ENCODE measurements around the gene CTCF. TPM values are rescaled to one million over a fixed set of nuclear protein-coding genes. Genes with fewer than 3 reads are reported as not detected.

The CTCF gene
- total and polyA plus RNA-seq, 2 donors (not counting 3 experiments of a cell fraction or from before 2014, with no cell fraction given): 20.7 to 40.0 TPM

DNA sequence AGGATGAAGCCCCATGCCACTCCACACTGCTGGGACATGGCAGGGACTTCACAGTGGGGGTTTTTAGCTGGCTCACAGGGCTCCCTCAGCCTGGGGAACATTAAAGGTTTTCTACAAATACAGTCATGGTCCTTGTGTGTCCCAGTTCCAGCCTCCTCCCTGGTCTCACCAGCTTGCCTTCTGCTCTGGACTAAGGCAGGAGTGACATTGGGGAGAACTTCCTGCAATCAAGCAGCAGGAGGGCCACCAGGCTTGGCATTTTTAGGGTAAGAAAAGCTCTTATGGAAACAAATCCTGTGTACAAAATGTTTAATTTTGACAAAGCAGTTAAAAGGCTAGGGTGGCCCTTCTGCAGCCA is 100.3 kb downstream of the CTCF start:
- no peak overlapping the region for H3K9ac ChIP-seq (replicated peaks; ENCODE audit: extremely low read depth, insufficient read depth, low read length)
- no peaks in the 10 kb centered on the region for H3K27me3 ChIP-seq (ENCODE audit: control insufficient read depth in 2 of 2, insufficient read depth in 2 of 2, low read length in 2 of 2)
- TF ChIP-seq MYC (IDR thresholded peaks at IDR 0.05; ENCODE audit: low read depth, low read length) (no peak), POLR2AphosphoS5 (IDR thresholded peaks at IDR 0.05; ENCODE audit: insufficient read depth, low read depth, low read length) (no peak)
- TF ChIP-seq, protein P1, sequence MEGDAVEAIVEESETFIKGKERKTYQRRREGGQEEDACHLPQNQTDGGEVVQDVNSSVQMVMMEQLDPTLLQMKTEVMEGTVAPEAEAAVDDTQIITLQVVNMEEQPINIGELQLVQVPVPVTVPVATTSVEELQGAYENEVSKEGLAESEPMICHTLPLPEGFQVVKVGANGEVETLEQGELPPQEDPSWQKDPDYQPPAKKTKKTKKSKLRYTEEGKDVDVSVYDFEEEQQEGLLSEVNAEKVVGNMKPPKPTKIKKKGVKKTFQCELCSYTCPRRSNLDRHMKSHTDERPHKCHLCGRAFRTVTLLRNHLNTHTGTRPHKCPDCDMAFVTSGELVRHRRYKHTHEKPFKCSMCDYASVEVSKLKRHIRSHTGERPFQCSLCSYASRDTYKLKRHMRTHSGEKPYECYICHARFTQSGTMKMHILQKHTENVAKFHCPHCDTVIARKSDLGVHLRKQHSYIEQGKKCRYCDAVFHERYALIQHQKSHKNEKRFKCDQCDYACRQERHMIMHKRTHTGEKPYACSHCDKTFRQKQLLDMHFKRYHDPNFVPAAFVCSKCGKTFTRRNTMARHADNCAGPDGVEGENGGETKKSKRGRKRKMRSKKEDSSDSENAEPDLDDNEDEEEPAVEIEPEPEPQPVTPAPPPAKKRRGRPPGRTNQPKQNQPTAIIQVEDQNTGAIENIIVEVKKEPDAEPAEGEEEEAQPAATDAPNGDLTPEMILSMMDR (IDR thresholded peaks at IDR 0.05; ENCODE audit: extremely low read depth in 1 of 2, insufficient read depth in 1 of 2, low read depth in 1 of 2, low read length in 2 of 2): no peak
- FAIRE-seq (no peak), DNase-seq (ENCODE audit: low read depth, low spot score) (no peak)
- ChIA-PET POLR2A (no interaction called here), CTCF (interaction anchor here (1.3 to 12.7 kb wide), 2 partner anchors 116 to 141 kb away, joined by 4 to 163 read pairs; no protein-coding TSS in a partner anchor)
- H3K4me1 ChIP-seq (ENCODE audit: control insufficient read depth, extremely low read depth, insufficient read depth, low read length): peaks cover 23% of the 10 kb centered on the region
- H3K4me3 ChIP-seq (replicated peaks in 1 of 3; ENCODE audit: insufficient read depth in 1 of 3, low read depth in 1 of 3, low read length in 3 of 3): no peak overlapping the region
- intact Hi-C loops (cut with micrococcal nuclease) (no loop called here), dilution Hi-C loops (cut with MboI; ENCODE audit: extremely low pct_ligation_motif_present, low sequenced_read_pairs) (no loop called here)
- H3K9me1 ChIP-seq (replicated peaks; ENCODE audit: control insufficient read depth, extremely low read depth, insufficient read depth, low read length): no peaks in the 10 kb centered on the region
- H2AFZ ChIP-seq (ENCODE audit: low read depth, low read length): no peak overlapping the region
- H3K27ac ChIP-seq (ENCODE audit: insufficient read depth, low read depth, low read length): no peak overlapping the region
- H3K9me3 ChIP-seq (replicated peaks; ENCODE audit: control insufficient read depth, insufficient read depth, low read length): no peaks in the 10 kb centered on the region
- no peaks in the 10 kb centered on the region for H4K20me1 ChIP-seq (replicated peaks; ENCODE audit: control insufficient read depth, extremely low read depth, insufficient read depth, low read length)
- H3K79me2 ChIP-seq (ENCODE audit: control insufficient read depth, insufficient read depth, low read length): no peaks in the 10 kb centered on the region
- peaks cover 0 to 6% of the 10 kb centered on the region in 2 experiments for H3K36me3 ChIP-seq (ENCODE audit: control insufficient read depth in 2 of 2, extremely low read depth in 1 of 2, insufficient read depth in 2 of 2, low read length in 2 of 2)
- BruUV-seq (replicated peaks): no TSS peak
- H3K4me2 ChIP-seq (ENCODE audit: insufficient read depth, low read length): no peak overlapping the region

DNA sequence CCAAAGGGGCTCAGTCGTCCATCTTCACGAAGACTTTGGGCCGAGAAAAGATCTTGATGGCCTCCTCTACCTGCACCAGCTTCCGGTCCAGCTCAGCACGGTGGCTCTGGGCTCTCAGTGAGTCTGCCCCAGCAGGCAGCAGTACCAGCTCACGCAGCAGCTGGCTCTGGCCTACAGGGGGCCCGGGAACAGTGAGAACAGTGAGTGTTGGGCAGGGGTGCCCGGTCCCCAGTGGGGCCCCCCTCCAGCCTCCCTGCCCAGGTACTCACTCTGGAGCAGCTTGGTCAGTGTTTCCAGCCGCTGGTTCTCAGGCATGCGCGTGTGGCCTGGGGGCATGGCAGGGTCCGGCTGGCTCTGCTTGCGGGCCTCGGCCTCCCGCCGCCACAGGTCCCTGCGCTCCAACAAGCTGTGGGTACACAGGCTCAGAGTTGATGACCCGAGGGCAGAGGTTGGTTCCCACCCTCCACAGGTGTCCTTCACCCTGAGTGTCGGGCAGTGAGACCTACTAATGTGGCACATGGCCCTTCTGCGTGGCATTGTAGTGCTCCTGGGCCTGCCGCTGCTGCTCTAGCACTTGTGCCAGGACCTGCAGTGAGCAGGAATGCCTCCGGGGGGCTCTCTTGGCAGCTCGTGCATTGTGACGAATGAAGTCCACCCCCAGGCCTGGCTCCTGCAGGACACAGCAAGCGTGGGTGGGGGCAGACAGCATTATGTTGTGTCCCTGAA is 101.0 kb downstream of the CTCF start:
- no peak overlapping the region for H3K4me2 ChIP-seq (ENCODE audit: insufficient read depth, low read length)
- no peak for DNase-seq (ENCODE audit: low read depth, low spot score)
- dilution Hi-C loops (cut with MboI; ENCODE audit: extremely low pct_ligation_motif_present, low sequenced_read_pairs): no loop called here
- no peaks in the 10 kb centered on the region for H3K27me3 ChIP-seq (ENCODE audit: control insufficient read depth in 2 of 2, insufficient read depth in 2 of 2, low read length in 2 of 2)
- no peaks in the 10 kb centered on the region for H3K9me3 ChIP-seq (replicated peaks; ENCODE audit: control insufficient read depth, insufficient read depth, low read length)
- H4K20me1 ChIP-seq (replicated peaks; ENCODE audit: control insufficient read depth, extremely low read depth, insufficient read depth, low read length): no peaks in the 10 kb centered on the region
- BruUV-seq (replicated peaks): no TSS peak
- TF ChIP-seq GATA2 (IDR thresholded peaks at IDR 0.05; ENCODE audit: insufficient read depth, insufficient read length, low read depth, low read length) (no peak), POLR2A (IDR thresholded peaks at IDR 0.05; ENCODE audit: low read depth, low read length) (peak; percentile 19), FOS (IDR thresholded peaks at IDR 0.05; ENCODE audit: borderline replicate concordance, insufficient read depth, low read length) (no peak), EZH2 (IDR thresholded peaks at IDR 0.05; ENCODE audit: borderline replicate concordance, low read depth, low read length, severe bottlenecking) (no peak), POLR2AphosphoS5 (IDR thresholded peaks at IDR 0.05; ENCODE audit: insufficient read depth, low read depth, low read length) (no peak)
- TF ChIP-seq, protein P1 (IDR thresholded peaks at IDR 0.05; ENCODE audit: extremely low read depth in 1 of 2, insufficient read depth in 1 of 2, low read depth in 1 of 2, low read length in 2 of 2): peak in 1 of 2 donors; percentile 55
- CTCF ChIA-PET: interaction anchor here (0.6 to 12.7 kb wide), 6 partner anchors 10 to 142 kb away, joined by 3 to 163 read pairs (median 4); partner anchors contain the start of gene CARMIL2
- H3K36me3 ChIP-seq (ENCODE audit: control insufficient read depth in 2 of 2, extremely low read depth in 1 of 2, insufficient read depth in 2 of 2, low read length in 2 of 2): peaks cover 0 to 6% of the 10 kb centered on the region in 2 experiments
- no peak overlapping the region for H3K27ac ChIP-seq (ENCODE audit: insufficient read depth, low read depth, low read length)
- no peak overlapping the region for H3K9ac ChIP-seq (replicated peaks; ENCODE audit: extremely low read depth, insufficient read depth, low read length)
- no peaks in the 10 kb centered on the region for H3K9me1 ChIP-seq (replicated peaks; ENCODE audit: control insufficient read depth, extremely low read depth, insufficient read depth, low read length)
- intact Hi-C loops (cut with micrococcal nuclease): no loop called here
- no peak for FAIRE-seq
- H2AFZ ChIP-seq (ENCODE audit: low read depth, low read length): no peak overlapping the region
- no peak overlapping the region for H3K4me3 ChIP-seq (replicated peaks in 1 of 3; ENCODE audit: insufficient read depth in 1 of 3, low read depth in 1 of 3, low read length in 3 of 3)
- no peaks in the 10 kb centered on the region for H3K79me2 ChIP-seq (ENCODE audit: control insufficient read depth, insufficient read depth, low read length)
- POLR2A ChIA-PET: interaction anchor here (0.6 kb wide), 1 partner anchor 120 kb away, joined by 3 read pairs; no protein-coding TSS in a partner anchor
- peaks cover 24% of the 10 kb centered on the region for H3K4me1 ChIP-seq (ENCODE audit: control insufficient read depth, extremely low read depth, insufficient read depth, low read length)

All from endothelial cell of umbilical vein (primary cell).